Measurements from ENCODE around the gene CSNK1E. TPM values are rescaled to one million over a fixed set of nuclear protein-coding genes. Genes with fewer than 3 reads are reported as not detected.
"Not testable (repeated sequence)": the region's sequence is repeated elsewhere in the genome, so short reads cannot be mapped to it uniquely, and the experiment has no call there.

The CSNK1E gene
- total RNA-seq, 1 donor from 2014 or later: 160 TPM

GRCh38 chr22:38347944-38348750 lies 30.9 kb upstream of the CSNK1E start:
- intact Hi-C loops (cut with micrococcal nuclease): no loop called here
- H3K36me3 Mint-ChIP-seq (ENCODE audit: low read depth): no peaks in the 10 kb centered on the region
- no peaks in the 10 kb centered on the region for H3K9me3 Mint-ChIP-seq
- no peaks in the 10 kb centered on the region for H3K27me3 Mint-ChIP-seq (ENCODE audit: low read depth)
- no peak overlapping the region for H3K4me3 Mint-ChIP-seq (ENCODE audit: low read depth)
- H3K4me1 Mint-ChIP-seq (ENCODE audit: low read depth): no peaks in the 10 kb centered on the region
- DNase-seq (ENCODE audit: low spot score): peak; percentile 7
- H3K27ac Mint-ChIP-seq: no peak overlapping the region

DNA sequence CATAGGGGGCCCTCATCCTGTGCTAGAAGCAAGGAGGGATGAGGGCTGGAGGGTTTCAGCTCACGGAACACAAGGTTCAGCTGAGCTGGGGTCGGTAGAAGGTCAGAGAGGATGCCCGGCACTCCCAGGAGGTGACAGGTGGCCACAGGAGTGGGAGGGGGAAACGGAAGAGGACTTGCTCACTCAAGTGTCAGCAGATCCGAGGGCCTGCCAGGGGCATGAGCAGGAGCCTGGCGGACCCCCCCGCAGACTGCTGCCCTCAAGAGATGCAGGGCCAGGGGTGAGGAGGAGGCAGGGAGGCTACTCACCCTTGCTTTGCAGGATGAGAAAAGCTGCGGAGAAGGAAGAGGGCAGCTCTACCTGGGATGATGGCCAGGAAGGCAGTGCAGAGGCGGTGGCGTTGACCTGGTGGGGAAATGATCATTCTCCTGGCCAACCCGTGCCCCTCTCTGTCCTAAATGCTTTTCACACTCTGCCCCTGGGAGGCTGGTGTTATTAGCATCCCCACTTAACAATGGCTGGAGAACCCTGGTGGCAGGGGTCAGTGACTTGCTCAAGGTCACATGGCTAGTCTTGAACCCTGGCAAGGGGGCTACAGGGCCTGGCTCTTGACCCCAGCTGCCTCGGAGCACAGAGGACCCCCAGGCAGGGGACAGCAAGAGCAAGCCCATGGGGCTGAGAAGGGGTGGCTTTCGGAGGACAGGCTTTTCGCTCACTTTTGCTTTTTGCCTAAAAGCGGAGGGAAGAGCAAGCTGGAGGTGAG lies 30.1 kb upstream of the CSNK1E start:
- intact Hi-C loops (cut with micrococcal nuclease): no loop called here
- no peaks in the 10 kb centered on the region for H3K36me3 Mint-ChIP-seq (ENCODE audit: low read depth)
- peak; percentile 6 for DNase-seq (ENCODE audit: low spot score)
- no peak overlapping the region for H3K4me3 Mint-ChIP-seq (ENCODE audit: low read depth)
- H3K27me3 Mint-ChIP-seq (ENCODE audit: low read depth): no peaks in the 10 kb centered on the region
- H3K4me1 Mint-ChIP-seq (ENCODE audit: low read depth): no peaks in the 10 kb centered on the region
- H3K9me3 Mint-ChIP-seq: no peaks in the 10 kb centered on the region
- H3K27ac Mint-ChIP-seq: no peak overlapping the region

DNA sequence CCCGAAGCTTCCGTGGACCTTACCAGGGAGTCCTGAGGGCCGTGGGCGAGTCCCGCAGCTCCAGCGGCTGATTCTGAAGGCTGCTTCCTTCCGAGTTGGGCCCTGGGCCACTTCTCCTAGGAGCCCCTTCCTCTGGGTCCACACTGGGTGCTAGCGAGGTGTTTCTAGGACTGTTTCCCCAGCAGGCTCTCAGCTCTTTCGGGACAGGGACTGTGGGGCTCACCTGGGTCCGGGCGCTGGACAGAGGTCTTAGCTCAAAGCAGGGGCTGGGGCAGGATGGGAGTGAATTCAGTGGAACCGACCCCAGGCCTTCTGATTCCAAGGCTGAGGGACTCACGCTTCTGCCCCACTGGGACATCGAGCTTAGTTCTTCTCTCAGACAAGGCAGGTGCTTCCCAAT lies 29.3 kb upstream of the CSNK1E start:
- DNase-seq (ENCODE audit: low spot score): peak; percentile 5
- Mint-ChIP-seq H3K36me3 (ENCODE audit: low read depth) (no peaks in the 10 kb centered on the region), H3K9me3 (no peaks in the 10 kb centered on the region)

DNA sequence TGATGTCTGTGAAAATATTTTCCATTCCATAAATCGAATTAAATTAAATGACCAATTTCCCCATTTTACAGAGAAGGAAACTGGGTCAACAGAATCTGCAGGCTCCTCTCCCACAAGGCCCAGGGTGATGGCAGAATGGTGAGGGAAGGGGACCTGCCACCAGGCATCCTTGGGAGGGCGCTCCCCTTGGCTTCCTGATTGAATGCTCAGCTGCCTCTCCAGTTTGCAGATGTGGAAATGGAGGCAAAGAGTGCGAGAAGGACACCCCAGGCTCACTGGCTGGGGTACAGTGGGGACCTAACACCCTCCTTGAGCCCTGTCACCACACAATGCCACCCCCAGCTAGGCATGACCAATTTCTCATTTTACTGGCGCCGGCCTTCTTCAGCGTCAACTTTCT lies 28.5 kb upstream of the CSNK1E start:
- intact Hi-C loops (cut with micrococcal nuclease): no loop called here
- no peak for DNase-seq (ENCODE audit: low spot score)

More for the DNA sequence above, 29.3 kb upstream of the CSNK1E start:
- Mint-ChIP-seq H3K4me3 (ENCODE audit: low read depth) (no peak overlapping the region), H3K27me3 (ENCODE audit: low read depth) (no peaks in the 10 kb centered on the region), H3K4me1 (ENCODE audit: low read depth) (no peaks in the 10 kb centered on the region), H3K27ac (no peak overlapping the region)
- intact Hi-C loops (cut with micrococcal nuclease): no loop called here

DNA sequence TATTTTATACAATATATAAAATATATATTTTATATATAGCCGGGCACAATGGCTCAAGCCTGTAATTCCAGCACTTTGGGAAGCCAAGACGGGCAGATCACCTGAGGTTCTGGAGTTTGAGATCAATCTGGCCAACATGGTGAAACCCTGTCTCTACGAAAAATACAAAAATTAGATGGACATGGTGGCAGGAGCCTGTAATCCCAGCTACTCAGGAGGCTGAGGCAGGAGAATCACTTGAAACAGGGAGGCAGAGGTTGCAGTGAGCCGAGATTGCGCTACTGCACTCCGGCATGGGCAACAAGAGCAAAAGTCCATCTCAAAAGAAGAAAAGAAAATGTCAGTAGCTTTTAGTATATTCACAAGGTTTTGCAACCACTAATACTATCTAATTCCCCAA lies 22.7 kb upstream of the CSNK1E start:
- H3K27me3 Mint-ChIP-seq (ENCODE audit: low read depth); H3K9me3 Mint-ChIP-seq; H3K4me1 Mint-ChIP-seq (ENCODE audit: low read depth); DNase-seq (ENCODE audit: low spot score); intact Hi-C loops (cut with micrococcal nuclease); H3K27ac Mint-ChIP-seq; H3K36me3 Mint-ChIP-seq (ENCODE audit: low read depth); H3K4me3 Mint-ChIP-seq (ENCODE audit: low read depth): not testable (repeated sequence)

More for the DNA sequence above, 28.5 kb upstream of the CSNK1E start:
- H3K4me1 Mint-ChIP-seq (ENCODE audit: low read depth): no peaks in the 10 kb centered on the region
- no peak overlapping the region for H3K27ac Mint-ChIP-seq
- no peaks in the 10 kb centered on the region for H3K9me3 Mint-ChIP-seq
- H3K36me3 Mint-ChIP-seq (ENCODE audit: low read depth): no peaks in the 10 kb centered on the region
- H3K4me3 Mint-ChIP-seq (ENCODE audit: low read depth): no peak overlapping the region
- no peaks in the 10 kb centered on the region for H3K27me3 Mint-ChIP-seq (ENCODE audit: low read depth)

DNA sequence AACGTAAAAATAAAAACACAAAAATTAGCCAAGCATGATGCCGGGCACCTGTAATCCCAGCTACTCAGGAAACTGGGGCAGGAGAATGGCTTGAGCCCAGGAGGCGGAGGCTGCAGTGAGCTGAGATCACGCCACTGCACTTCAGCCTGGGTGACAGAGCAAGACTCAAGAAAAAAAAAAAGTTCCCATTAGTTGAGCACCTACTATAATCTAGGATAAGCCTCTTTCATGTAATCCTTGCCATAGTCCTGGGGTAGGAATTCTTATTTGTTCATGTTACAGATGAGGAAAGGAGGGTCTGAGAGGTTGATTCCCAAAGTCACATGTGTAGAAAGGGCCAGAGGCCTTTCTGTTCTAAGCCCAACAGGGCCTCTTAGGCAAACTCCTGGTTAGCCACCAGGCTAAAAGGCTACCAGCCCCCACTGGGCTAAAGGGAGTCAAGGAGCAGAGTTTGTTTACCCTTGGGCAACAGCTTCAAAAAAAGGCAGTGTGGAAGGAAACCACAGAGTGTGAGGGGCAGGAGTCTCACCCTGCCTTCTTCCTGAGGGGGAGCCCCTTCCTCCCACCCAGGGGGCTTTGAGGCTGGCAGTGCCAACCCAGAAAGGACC lies 21.6 kb upstream of the CSNK1E start:
- Mint-ChIP-seq H3K9me3 (no peaks in the 10 kb centered on the region), H3K36me3 (ENCODE audit: low read depth) (no peaks in the 10 kb centered on the region), H3K27me3 (ENCODE audit: low read depth) (peaks cover 12% of the 10 kb centered on the region), H3K4me3 (ENCODE audit: low read depth) (no peak overlapping the region), H3K4me1 (ENCODE audit: low read depth) (peaks cover 5% of the 10 kb centered on the region), H3K27ac (no peak overlapping the region)
- DNase-seq (ENCODE audit: low spot score): no peak
- intact Hi-C loops (cut with micrococcal nuclease): no loop called here

DNA sequence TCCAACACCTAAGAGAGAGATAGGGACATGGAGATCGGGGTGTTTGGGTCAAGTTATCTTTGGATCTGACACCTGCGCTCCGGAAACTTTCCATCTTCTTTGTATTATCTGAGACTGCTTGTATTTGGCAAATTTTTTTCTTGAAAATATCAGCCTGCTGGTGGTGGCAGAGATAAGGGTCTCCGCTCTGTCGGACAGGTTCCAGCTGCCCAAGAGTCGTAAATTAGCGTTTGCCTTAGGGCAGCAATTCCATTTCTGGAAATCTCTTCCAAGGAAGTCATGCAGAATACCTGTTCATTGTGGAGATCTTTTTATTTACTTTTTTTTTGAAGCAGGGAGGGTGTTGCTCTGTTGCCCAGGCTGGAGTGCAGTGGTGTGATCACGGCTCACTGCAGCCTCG lies 19.5 kb upstream of the CSNK1E start:
- Mint-ChIP-seq H3K4me1 (ENCODE audit: low read depth) (peaks cover 5% of the 10 kb centered on the region), H3K27ac (no peak overlapping the region), H3K36me3 (ENCODE audit: low read depth) (no peaks in the 10 kb centered on the region), H3K4me3 (ENCODE audit: low read depth) (peak overlapping the region; percentile 71), H3K9me3 (no peaks in the 10 kb centered on the region), H3K27me3 (ENCODE audit: low read depth) (peaks cover 12% of the 10 kb centered on the region)
- DNase-seq (ENCODE audit: low spot score): no peak
- intact Hi-C loops (cut with micrococcal nuclease): no loop called here

DNA sequence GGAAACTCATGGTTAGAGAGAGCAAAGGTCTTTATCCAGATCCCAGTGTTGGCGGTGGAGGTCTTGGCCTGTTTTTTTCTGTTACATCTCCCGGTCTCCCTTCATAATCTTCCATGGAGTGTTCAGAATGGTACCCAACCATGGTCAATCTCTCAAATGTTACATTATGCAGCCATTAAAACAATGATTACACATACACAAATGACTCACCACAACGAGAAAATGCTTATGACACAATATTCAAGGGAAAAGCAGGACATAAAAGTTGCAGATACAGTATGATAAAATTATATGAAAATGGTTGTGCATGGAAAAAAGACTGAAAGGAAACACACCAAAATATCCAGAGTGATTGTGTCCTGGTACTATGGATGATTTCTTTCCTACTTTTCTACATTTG lies 17.8 kb upstream of the CSNK1E start:
- H3K4me1 Mint-ChIP-seq (ENCODE audit: low read depth): peaks cover 5% of the 10 kb centered on the region
- intact Hi-C loops (cut with micrococcal nuclease): no loop called here
- no peak overlapping the region for H3K27ac Mint-ChIP-seq
- peaks cover 12% of the 10 kb centered on the region for H3K27me3 Mint-ChIP-seq (ENCODE audit: low read depth)
- H3K9me3 Mint-ChIP-seq: no peaks in the 10 kb centered on the region
- H3K36me3 Mint-ChIP-seq (ENCODE audit: low read depth): no peaks in the 10 kb centered on the region
- no peak for DNase-seq (ENCODE audit: low spot score)
- H3K4me3 Mint-ChIP-seq (ENCODE audit: low read depth): peak overlapping the region; percentile 30

- no peak overlapping the region for H3K27ac Mint-ChIP-seq
- no peak for DNase-seq (ENCODE audit: low spot score)
- H3K4me1 Mint-ChIP-seq (ENCODE audit: low read depth): no peaks in the 10 kb centered on the region
- no peaks in the 10 kb centered on the region for H3K27me3 Mint-ChIP-seq (ENCODE audit: low read depth)
- H3K9me3 Mint-ChIP-seq: no peaks in the 10 kb centered on the region
- no peaks in the 10 kb centered on the region for H3K36me3 Mint-ChIP-seq (ENCODE audit: low read depth)
- no peak overlapping the region for H3K4me3 Mint-ChIP-seq (ENCODE audit: low read depth)
- intact Hi-C loops (cut with micrococcal nuclease): no loop called here
Observed at GRCh38 chr22:38327805-38328204, 10.6 kb upstream of the CSNK1E start.

GRCh38 chr22:38327396-38327795 lies 10.2 kb upstream of the CSNK1E start:
- Mint-ChIP-seq H3K36me3 (ENCODE audit: low read depth) (no peaks in the 10 kb centered on the region), H3K27ac (no peak overlapping the region), H3K4me1 (ENCODE audit: low read depth) (no peaks in the 10 kb centered on the region), H3K27me3 (ENCODE audit: low read depth) (no peaks in the 10 kb centered on the region), H3K9me3 (no peaks in the 10 kb centered on the region), H3K4me3 (ENCODE audit: low read depth) (no peak overlapping the region)
- intact Hi-C loops (cut with micrococcal nuclease): no loop called here
- DNase-seq (ENCODE audit: low spot score): no peak

DNA sequence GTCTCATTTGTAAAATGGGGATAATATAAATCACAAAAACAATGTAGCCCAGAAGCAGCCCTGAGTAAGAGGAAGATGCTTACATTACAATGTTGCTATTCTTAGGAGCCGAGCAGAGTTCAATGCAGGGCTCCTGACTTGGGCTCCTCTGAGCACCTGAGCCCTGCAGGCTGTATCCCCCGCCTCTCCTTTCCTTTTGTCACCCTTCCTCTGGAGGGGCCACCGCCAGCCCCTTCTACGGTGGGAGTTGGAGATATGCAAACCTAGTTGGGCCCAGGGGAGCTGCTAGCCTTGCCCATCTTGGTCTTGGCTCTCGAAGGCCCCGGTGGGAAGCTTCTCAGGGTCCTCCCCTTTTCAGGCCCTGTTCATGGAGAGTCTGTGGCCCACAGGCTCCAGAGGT lies 8.4 kb upstream of the CSNK1E start:
- Mint-ChIP-seq H3K27me3 (ENCODE audit: low read depth) (no peaks in the 10 kb centered on the region), H3K9me3 (no peaks in the 10 kb centered on the region), H3K36me3 (ENCODE audit: low read depth) (no peaks in the 10 kb centered on the region), H3K27ac (no peak overlapping the region), H3K4me3 (ENCODE audit: low read depth) (no peak overlapping the region), H3K4me1 (ENCODE audit: low read depth) (no peaks in the 10 kb centered on the region)
- DNase-seq (ENCODE audit: low spot score): no peak
- intact Hi-C loops (cut with micrococcal nuclease): no loop called here

- H3K4me1 Mint-ChIP-seq (ENCODE audit: low read depth): peaks cover 3% of the 10 kb centered on the region
- intact Hi-C loops (cut with micrococcal nuclease): no loop called here
- H3K27me3 Mint-ChIP-seq (ENCODE audit: low read depth): no peaks in the 10 kb centered on the region
- H3K9me3 Mint-ChIP-seq: no peaks in the 10 kb centered on the region
- no peak for DNase-seq (ENCODE audit: low spot score)
- H3K27ac Mint-ChIP-seq: no peak overlapping the region
- no peaks in the 10 kb centered on the region for H3K36me3 Mint-ChIP-seq (ENCODE audit: low read depth)
- no peak overlapping the region for H3K4me3 Mint-ChIP-seq (ENCODE audit: low read depth)
Observed at GRCh38 chr22:38320605-38321402, 3.6 kb upstream of the CSNK1E start.
